HG03521 (cell line): ENCODE data around the gene PRKCSH.
"Not testable (repeated sequence)": the region's sequence is repeated elsewhere in the genome, so short reads cannot be mapped to it uniquely, and the experiment has no call there.

Source experiments
- ATAC-seq: cut with Tn5 transposase; IDR thresholded peaks from one replicate; pipeline ENCODE4 v1.9.1; 2021; ENCODE audit warnings: mild to moderate bottlenecking, moderate library complexity; ENCODE audit not compliant: unreplicated experiment

PRKCSH gene

GRCh38 chr19:11435057-11435832 is at the start of gene PRKCSH, which contains the start of gene ODAD3:
TSS of gene PRKCSH (plus strand) at chr19:11435635. CDS start at chr19:11436118, 483 bp downstream.
TSS of gene ODAD3 (minus strand) at chr19:11435121. CDS start at chr19:11435016, 105 bp downstream.
- ATAC-seq: peak; percentile 86

- ATAC-seq: no peak
Measured at GRCh38 chr19:11387162-11388034, 48.0 kb upstream of the PRKCSH start.

- no peak for ATAC-seq
Measured at GRCh38 chr19:11390359-11390758, 45.1 kb upstream of the PRKCSH start.

- no peak for ATAC-seq
Measured at GRCh38 chr19:11390933-11391680, 44.3 kb upstream of the PRKCSH start.

GRCh38 chr19:11397089-11397610 is 38.3 kb upstream of the PRKCSH start:
- ATAC-seq: no peak

GRCh38 chr19:11399667-11400066 is 35.8 kb upstream of the PRKCSH start:
- no peak for ATAC-seq

GRCh38 chr19:11400798-11401197 is 34.6 kb upstream of the PRKCSH start:
- ATAC-seq: no peak

GRCh38 chr19:11401808-11402543 is 33.5 kb upstream of the PRKCSH start:
- ATAC-seq: no peak

- ATAC-seq: no peak
Measured at GRCh38 chr19:11404588-11405222, 30.7 kb upstream of the PRKCSH start.

GRCh38 chr19:11405846-11406643 is 29.4 kb upstream of the PRKCSH start:
- no peak for ATAC-seq

- ATAC-seq: not testable (repeated sequence)
Measured at GRCh38 chr19:11406703-11407236, 28.7 kb upstream of the PRKCSH start.

GRCh38 chr19:11408591-11408990 is 26.8 kb upstream of the PRKCSH start:
- no peak for ATAC-seq

GRCh38 chr19:11410682-11411081 is 24.8 kb upstream of the PRKCSH start:
- ATAC-seq: no peak

- no peak for ATAC-seq
Measured at GRCh38 chr19:11414544-11414943, 20.9 kb upstream of the PRKCSH start.

- ATAC-seq: no peak
Measured at GRCh38 chr19:11416346-11417052, 18.9 kb upstream of the PRKCSH start.

- no peak for ATAC-seq
Measured at GRCh38 chr19:11418094-11418548, 17.3 kb upstream of the PRKCSH start.

- ATAC-seq: no peak
Measured at GRCh38 chr19:11418549-11419506, 16.6 kb upstream of the PRKCSH start, which contains the start of gene RGL3. TSS of gene RGL3 (minus strand) at chr19:11419314. CDS start at chr19:11419278, 36 bp downstream.
